GM19043 (cell line): ENCODE data around the gene ABHD17A.

Source experiments
- ATAC-seq: cut with Tn5 transposase; IDR thresholded peaks from one replicate; pipeline ENCODE4 v1.9.1; 2021; ENCODE audit warnings: low read depth; ENCODE audit not compliant: unreplicated experiment

Gene ABHD17A

DNA sequence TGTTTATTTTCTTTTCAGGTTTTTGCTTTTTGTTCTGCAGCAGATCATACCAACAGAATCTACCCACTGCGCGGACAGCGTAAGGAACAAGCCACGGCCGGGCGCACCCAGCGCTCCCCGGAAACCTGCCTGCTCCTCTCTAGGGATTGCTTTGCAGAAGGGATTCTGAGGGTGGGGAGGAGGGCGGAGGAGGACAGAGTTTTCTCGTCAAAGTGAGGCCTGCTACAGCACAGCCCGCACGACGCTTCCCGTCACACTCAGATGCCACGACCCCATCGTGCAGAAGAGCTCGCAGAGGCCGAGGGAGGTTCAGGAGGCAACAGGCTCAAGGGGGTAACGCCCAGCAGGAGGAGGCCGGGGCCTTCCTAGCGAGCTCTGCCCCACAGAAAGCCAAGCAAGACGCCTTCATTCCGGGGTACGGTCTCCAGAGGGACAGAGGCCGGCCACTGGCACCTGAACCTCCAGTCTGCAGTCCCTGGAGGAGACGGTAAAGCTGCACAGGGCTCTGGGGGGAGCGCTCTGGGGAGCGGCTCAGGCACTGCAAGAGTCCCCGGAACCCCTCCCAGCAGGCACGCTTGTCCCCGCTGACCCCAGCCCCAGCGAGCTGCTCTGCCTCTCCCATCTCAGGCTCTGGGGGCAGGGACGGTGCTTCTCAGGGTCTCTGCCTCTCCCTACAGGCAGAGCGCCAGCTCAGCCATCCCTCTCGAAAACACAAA lies 43.9 kb downstream of the ABHD17A start:
- ATAC-seq: no peak

DNA sequence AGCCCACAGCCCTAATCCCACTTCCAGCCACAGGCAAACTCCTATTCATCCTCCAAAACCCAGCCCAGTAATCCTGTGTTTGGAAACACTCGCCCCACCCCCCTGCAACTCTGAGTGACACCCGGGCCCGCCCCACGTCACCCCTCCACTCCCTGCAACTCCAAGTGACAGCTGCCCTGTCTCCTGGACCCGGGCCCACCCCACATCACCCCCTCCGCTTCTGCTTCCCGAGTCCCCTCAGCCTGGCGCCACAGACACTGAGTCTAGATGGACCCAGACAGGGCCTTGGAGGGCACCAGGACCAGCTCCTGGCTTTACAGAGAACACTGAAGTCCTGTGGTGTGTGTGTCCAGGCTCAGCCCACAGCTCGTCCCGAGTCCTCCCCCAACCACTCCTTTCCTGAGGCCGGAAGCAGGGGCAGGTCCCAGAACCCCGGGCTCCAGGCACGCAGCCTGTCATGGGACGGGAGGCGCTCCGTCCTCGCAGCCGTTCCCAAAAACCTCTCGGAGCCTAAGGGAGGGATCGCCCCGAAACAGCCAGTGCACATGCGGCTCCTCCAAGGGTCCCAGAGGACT lies 44.7 kb downstream of the ABHD17A start:
- no peak for ATAC-seq

DNA sequence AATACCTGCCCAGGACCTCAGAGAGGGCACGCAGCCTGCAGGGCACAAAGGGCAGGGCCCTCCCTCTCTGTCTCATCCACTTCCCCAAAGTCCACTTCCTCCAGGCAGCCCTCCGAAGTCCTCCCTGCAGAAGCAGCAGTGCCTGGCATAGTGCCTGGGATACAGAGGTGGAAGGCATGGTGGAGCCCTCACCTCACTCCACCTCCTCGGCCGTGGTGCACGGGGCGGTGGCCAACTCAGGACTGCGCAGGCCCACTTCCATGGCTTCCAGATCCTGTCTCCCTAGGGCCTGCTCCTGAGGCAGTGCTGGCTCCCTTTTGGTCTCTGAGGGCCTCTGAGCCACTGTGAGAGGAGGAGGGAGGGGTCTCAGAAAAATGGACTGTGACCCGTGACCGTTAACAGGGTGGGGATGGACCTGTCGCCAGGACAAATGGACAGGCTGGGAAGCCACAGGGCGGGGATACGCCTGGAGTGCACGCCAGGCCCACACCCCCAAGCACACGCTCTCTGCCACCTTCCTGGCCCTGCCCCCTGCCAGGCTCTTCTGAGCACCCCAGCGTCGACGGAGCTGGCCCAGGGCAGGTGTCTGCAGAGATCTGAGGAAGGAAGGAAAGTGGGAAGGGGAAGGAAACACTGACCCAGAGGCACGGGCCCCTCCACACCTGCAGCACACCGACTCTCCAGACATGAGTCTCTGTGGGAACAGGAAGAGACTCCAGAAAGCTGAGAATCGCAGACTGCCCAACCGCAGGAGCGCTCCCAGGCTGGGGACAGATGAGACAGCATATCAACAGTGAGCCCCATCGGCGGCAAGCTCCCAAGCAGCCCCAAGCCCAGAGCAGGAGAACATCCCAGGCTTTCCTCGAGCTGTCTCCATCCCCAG lies 45.4 kb downstream of the ABHD17A start:
- ATAC-seq: no peak

DNA sequence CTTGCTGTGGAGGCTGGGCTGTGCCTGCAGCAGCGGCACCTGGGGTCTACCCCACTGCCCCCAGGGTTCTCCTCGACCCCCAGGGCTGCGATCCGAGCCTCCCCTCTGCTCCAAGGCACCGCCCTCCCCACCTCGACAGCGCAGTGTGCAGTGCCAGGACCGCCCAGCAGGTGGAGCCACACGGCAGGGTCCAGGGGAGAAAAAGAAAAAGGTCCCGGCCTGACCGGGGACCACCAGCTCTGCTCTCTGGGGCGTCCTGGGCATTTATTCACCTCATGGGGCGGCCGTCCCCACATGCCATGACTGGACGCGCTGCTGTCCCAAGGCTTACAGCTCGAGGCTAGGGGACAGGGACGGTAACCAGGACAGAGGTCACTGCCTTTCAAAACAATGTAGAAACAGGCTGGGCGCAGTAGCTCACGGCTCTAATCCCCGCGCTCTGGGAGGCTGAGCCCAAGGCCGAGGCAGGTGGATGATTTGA lies 47.6 kb downstream of the ABHD17A start:
- no peak for ATAC-seq

DNA sequence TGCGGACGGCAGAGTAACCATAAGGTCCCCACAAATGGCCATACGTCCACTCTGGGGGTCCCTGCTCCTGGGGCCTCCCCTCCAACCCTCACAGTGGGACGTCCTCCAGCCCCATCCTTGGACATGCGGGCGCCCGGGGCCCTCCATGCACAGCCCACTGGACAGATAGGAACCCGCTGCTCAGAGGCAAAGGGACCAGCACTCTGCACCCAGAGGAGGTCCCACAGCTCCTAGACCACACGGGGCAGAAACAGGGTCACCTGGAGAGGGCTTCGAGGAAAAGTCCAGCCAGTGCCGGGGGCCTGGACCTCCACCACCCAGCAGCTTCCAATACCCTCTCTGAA lies 48.1 kb downstream of the ABHD17A start:
- no peak for ATAC-seq

DNA sequence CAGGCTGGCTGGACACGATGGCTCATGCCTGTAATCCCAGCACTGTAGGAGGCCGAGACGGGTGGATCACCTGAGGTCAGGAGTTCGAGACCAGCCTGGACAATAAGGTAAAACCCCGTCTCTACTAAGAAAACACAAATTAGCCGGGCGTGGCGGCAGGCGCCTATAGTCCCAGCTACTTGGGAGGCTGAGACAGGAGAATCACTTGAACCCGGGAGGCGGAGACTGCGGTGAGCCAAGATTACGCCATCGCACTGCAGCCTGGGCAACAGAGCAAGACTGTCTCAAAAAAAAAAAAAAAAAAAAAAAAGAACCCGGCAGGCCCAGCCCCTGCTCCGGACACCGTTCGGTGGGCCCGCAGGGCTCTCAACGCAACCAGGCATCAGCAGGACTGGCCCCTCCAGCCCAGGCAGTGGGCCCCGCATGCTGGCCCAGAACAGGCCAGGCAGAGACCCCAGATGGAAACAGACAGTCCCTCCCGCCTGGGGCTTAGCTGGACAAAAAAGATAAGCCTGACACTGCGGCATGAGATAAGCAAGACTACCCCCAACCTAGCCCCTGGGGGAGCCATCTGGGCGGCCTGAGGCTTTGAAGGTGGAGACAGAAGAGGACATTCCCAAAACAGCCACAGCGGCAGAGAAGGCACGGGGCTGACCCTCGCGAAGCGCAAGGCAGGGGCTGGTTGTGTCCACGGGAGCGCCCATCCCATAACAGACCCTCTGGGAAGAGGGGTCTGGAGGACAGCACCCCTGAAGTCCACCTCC lies 48.7 kb downstream of the ABHD17A start:
- no peak for ATAC-seq

DNA sequence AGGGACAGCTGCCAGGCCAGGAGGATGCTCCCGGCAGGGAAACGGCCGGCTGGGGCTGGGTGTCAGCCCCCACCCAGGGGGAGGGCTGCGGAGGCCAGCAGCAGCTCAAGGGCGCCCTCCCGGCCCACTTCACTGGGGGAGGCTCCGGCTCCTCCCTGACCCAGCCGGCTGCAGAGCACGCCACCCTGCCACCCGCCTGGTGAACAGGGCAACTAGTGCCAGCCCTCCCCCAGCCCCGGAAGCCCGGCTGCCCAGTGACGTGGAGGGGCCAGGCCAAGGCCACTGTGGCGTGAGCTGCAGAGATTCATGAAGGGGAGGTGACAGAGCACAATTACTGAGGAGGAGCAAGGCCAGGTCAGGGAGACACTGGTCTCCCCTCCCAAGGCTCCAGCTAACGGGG lies 51.8 kb downstream of the ABHD17A start:
- ATAC-seq: no peak

DNA sequence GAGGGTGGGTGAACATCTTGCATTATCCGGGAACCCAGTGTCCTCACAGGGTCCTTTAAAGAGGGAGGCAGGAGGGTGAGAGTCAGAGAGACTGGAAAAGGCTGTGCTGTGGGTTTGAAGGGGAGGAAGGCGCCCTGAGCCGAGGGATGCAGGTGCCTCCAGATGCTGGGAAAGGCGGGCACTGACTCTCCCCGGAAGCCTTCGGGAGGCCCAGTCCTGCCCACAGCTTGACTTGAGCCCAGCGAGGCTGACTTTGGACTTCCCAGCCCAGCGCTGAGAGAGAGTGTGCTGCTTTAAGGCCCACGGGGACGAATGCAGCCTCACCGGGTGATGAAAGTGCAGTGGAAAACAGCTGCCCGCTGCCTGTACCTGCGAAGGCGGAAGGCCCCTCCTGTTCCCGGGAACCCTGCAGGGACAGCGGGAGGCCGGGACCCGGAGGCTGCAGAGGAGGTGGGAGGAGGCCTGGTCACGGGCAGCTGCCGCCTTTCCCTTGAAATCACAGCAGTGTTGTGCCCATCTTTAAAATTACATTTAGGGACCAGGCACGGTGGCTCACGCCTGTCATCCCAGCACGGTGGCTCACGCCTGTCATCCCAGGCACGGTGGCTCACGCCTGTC lies 53.1 kb downstream of the ABHD17A start:
- ATAC-seq: no peak

DNA sequence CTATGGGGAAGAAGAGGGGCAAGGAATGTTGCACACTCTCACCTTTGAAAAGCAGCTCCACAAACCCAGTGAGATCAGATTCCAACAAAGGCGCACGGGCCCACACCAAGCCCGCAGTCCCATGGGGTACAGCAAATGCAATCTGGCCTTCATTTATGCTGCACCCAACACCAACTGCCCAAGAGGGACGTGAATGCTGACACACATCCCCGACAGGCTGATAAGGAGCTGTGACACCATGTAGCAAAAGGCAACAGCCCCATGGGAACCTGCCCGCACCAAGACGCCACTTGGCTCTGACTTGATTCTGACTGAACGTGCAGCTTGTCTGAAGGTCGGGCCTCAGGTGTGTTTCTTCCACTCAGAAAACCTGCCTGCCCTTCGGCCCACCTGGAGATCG lies 54.3 kb downstream of the ABHD17A start:
- no peak for ATAC-seq

DNA sequence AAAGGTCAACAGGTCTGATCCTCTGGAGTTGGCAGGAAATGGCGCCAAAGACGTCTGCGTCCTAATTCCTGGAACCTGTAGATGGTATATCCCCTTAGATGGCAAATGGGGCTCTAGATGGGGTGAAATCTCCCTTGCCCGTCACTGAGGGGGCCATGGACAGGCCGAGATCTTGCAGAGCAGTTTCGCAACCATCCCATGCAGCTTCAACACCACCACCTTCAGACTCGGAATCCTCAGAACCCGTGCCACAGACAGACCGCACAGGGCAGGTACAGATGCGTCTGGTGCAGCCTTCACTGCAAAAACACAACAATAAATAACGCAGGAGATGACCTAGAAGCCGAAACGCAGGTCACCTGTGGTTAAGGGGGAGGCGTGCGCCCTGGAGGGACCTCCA lies 54.7 kb downstream of the ABHD17A start:
- ATAC-seq: no peak

DNA sequence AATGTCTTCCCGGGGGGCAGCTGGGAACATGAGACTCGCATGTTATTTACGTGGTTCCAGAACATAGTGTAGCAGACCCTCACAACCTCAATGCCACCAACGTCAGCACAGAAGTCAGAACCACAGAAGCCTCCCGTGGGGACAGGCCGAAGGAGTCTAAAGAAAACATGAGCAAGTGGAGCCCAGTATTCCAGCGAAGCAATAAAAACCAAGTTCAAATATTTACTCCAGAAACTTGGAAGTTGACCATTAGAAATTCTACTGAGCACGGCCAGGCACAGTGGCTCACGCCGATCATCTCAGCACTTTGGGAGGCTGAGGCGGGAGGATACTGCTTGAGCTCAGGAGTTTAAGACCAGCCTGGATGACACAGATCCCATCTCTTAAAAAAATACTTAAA lies 55.3 kb downstream of the ABHD17A start:
- ATAC-seq: no peak

DNA sequence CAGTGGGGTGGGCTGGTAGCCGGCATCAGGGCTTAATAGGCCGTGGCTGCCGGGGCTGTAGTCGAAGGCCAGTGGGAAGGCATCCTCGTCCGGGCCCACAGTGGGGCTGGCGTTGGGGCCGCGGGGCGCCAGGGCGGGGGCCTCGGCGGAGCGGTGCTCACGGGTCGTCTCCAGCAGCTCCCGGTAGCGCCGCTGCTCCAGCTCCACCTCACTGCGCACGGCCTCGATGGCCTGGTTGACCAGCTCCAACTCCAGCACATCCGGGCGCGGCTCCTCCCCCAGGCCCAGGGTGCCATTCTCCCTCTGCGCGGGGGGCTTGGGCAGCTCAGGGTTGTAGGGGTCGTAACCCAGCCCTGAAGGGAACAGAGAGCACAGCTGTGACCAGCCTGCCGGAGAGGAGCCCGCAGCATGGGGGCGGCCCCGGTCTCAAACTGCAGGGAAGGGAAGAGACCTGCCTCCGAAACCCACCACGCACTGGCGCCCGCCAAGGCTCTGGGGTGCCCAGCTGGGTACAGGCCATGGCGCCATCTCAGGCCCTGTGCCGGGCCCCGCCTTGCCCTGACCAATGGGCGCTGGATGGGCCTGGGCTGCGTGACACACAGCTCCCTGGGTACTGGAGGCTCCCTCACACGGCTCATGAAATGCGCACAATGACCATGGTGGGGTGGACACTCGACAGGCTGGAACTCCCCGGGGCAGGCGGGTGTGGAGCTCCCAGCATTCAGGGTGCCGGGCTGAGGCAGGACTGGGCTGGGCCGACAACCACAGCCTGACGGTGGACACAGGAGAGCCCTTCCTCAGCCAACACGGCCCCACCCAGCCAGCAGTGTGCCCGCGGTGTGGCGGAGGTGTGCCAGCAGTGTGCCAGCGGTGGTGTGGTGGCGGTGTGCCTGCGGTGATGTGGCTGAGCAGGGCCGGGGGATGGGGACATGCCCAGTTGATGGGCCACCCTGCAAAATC lies 56.7 kb downstream of the ABHD17A start:
- ATAC-seq: no peak

DNA sequence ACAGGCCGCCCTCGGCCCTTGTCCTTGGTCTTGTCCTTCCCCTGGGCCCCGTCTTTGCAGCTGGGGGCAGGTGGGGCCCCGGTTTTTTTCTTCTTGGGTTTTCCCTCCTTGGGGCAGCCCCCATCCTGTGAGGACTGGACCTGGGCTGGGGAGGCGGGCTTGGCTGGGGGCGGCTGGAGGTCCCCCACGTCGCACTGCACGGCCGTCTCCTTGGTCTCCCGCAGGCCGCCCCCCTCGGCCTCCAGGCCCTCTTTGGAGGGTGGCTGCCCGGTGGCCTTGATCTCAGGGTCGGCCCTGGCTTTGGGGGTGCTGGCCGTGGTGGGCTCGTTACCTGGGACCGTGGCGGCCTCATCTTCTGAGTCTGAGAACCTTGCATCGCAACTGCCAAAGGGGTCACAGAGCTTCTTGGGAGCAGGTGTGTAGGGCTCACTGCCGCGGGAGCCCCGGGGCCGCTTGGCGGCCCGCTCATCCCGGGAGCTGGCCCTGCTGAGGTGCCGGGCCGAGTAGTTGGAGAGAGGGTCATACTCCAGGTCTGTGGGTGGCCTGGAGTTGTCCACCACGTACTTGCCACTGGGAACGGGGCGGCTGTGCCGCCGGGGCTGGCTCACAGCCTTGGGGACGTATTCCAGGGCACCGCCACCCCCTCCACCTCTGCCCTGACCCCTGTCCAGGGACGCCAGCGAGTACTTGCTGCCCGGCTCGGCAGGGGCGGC lies 57.6 kb downstream of the ABHD17A start:
- ATAC-seq: no peak
